ENCODE measurements around the gene HEXA. TPM values are rescaled to one million over a fixed set of nuclear protein-coding genes. Genes with fewer than 3 reads are reported as not detected.

Gene HEXA
- total RNA-seq, 1 experiment from 2014 or later = 49.7 TPM

DNA sequence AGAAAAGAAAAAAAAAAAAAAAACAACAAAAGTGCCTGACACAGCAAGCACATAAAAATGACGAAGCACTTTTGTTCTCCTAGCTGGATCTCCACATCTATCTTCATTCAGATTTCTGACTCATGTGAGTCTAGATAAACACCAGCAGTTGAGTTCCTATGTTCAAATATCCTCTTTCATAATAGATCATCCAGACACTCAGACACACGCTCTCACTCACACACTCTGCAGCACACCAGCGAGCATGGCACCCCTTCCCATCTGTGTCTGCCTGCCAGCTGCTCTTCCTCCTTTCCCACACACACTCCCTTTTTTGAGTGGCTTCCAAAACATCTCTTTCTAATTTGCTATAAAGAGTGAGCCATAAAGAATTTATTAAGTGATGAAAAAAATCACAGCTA is 36.0 kb downstream of the HEXA start:
- Mint-ChIP-seq H3K36me3 (no peaks in the 10 kb centered on the region), H3K4me1 (peaks cover 10% of the 10 kb centered on the region), H3K27me3 (ENCODE audit: low read depth) (no peaks in the 10 kb centered on the region), H3K4me3 (no peak overlapping the region), H3K27ac (no peak overlapping the region), H3K9me3 (no peaks in the 10 kb centered on the region)
- no peak for ATAC-seq
- TF ChIP-seq ZNF317 (CRISPR knock-in tag; IDR thresholded peaks at IDR 0.05; ENCODE audit: borderline replicate concordance, low read depth) (no peak), RELA (CRISPR knock-in tag; IDR thresholded peaks at IDR 0.05; ENCODE audit: borderline replicate concordance) (no peak), ZBTB21 (CRISPR knock-in tag; IDR thresholded peaks at IDR 0.05; ENCODE audit: borderline replicate concordance) (no peak), NFYB (CRISPR knock-in tag; conservative IDR thresholded peaks at IDR 0.05; ENCODE audit: low read depth) (no peak), OVOL2 (CRISPR knock-in tag; IDR thresholded peaks at IDR 0.05; ENCODE audit: borderline replicate concordance) (no peak), CREM (CRISPR knock-in tag; IDR thresholded peaks at IDR 0.05) (no peak), KAT7 (CRISPR knock-in tag; IDR thresholded peaks at IDR 0.05; ENCODE audit: borderline replicate concordance) (no peak), NFATC4 (CRISPR knock-in tag; IDR thresholded peaks at IDR 0.05) (no peak), ZNF121 (CRISPR knock-in tag; IDR thresholded peaks at IDR 0.05) (no peak), FOXJ3 (CRISPR knock-in tag; IDR thresholded peaks at IDR 0.05; ENCODE audit: borderline replicate concordance) (no peak), IRF2 (CRISPR knock-in tag; IDR thresholded peaks at IDR 0.05; ENCODE audit: borderline replicate concordance, low read depth) (no peak), MXD4 (CRISPR knock-in tag; IDR thresholded peaks at IDR 0.05; ENCODE audit: borderline replicate concordance) (no peak), ELF4 (CRISPR knock-in tag; IDR thresholded peaks at IDR 0.05; ENCODE audit: low read depth) (no peak)
- TF ChIP-seq, protein P1, sequence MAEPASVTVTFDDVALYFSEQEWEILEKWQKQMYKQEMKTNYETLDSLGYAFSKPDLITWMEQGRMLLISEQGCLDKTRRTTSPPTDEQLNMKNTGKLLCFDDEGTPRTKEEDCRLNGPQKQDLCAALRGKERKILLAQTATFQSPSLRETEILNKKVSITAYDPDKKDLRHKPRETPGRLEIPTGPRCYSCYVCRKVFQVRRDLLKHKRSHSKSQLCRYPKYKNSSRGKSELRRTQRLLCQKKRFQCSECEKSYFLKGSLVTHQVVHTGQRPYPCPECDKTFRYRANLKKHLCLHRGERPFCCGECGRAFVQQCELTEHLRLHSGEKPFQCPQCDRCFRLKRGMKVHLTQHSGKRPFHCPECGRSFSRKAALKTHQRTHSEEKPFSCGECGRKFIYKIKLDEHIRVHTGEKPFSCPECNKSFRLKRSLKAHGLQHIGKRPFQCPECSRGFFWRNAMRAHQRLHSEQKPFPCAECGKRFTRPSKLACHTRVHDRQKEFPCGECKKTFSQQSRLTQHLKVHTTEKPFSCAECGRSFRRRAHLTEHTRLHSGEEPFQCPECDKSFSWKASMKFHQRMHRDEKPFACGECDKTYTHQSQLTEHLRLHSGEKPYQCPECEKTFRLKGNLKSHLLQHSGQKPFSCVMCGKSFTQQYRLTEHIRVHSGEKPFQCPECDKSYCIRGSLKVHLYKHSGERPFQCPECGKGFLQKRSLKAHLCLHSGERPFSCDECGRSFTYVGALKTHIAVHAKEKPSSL (CRISPR knock-in tag; conservative IDR thresholded peaks at IDR 0.05) = no peak
- TF ChIP-seq, protein P2, sequence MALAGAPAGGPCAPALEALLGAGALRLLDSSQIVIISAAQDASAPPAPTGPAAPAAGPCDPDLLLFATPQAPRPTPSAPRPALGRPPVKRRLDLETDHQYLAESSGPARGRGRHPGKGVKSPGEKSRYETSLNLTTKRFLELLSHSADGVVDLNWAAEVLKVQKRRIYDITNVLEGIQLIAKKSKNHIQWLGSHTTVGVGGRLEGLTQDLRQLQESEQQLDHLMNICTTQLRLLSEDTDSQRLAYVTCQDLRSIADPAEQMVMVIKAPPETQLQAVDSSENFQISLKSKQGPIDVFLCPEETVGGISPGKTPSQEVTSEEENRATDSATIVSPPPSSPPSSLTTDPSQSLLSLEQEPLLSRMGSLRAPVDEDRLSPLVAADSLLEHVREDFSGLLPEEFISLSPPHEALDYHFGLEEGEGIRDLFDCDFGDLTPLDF (CRISPR knock-in tag; IDR thresholded peaks at IDR 0.05) = no peak
- TF ChIP-seq, protein P3, sequence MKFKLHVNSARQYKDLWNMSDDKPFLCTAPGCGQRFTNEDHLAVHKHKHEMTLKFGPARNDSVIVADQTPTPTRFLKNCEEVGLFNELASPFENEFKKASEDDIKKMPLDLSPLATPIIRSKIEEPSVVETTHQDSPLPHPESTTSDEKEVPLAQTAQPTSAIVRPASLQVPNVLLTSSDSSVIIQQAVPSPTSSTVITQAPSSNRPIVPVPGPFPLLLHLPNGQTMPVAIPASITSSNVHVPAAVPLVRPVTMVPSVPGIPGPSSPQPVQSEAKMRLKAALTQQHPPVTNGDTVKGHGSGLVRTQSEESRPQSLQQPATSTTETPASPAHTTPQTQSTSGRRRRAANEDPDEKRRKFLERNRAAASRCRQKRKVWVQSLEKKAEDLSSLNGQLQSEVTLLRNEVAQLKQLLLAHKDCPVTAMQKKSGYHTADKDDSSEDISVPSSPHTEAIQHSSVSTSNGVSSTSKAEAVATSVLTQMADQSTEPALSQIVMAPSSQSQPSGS (CRISPR knock-in tag; IDR thresholded peaks at IDR 0.05; ENCODE audit: borderline replicate concordance, low read depth) = no peak
- TF ChIP-seq, protein P4, sequence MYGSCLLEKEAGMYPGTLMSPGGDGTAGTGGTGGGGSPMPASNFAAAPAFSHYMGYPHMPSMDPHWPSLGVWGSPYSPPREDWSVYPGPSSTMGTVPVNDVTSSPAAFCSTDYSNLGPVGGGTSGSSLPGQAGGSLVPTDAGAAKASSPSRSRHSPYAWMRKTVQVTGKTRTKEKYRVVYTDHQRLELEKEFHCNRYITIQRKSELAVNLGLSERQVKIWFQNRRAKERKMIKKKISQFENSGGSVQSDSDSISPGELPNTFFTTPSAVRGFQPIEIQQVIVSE (CRISPR knock-in tag; IDR thresholded peaks at IDR 0.05; ENCODE audit: borderline replicate concordance) = no peak
- TF ChIP-seq, protein P5, sequence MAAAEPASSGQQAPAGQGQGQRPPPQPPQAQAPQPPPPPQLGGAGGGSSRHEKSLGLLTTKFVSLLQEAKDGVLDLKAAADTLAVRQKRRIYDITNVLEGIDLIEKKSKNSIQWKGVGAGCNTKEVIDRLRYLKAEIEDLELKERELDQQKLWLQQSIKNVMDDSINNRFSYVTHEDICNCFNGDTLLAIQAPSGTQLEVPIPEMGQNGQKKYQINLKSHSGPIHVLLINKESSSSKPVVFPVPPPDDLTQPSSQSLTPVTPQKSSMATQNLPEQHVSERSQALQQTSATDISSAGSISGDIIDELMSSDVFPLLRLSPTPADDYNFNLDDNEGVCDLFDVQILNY (CRISPR knock-in tag; IDR thresholded peaks at IDR 0.05) = no peak
- DNase-seq (ENCODE audit: low spot score) = no peak
- ChIA-PET CTCF (interaction anchor here (1.1 kb wide), 1 partner anchor 9 kb away, joined by 3 read pairs; no protein-coding TSS in a partner anchor), POLR2A (no interaction called here)

DNA sequence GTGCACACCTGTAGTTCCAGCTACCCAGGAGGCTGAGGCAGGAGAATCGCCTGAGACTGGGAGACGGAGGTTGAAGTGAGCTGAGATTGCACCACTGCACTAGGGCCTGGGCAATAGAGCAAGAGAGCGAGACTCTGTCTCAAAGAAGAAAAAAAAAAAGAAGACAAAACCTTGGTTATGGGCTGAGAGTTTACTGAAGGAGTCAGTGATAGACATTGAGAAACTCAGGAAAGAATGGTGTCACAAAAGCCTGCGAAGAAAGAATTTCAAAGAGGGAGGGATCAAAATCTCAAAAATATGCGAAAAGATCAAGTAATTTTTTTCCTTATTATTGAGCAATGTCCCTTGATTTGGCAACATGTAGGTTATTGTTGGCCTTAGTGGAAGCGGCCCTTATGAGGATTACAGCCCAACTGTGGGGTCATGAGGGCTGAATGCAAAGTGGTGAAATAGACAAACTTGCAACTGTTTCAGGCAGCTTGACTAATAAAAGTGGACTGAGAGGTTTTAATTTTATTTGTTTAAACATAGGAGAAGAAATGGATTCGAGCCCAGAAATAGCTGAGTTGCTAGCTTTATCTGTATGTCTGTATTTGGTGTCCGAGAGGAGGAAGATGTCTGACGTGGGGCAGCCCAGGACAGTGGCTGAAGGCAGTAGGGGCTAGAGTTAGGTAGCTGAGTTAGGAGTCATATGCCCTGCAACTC is 37.0 kb downstream of the HEXA start:
- H3K36me3 Mint-ChIP-seq = no peaks in the 10 kb centered on the region
- H3K9me3 Mint-ChIP-seq = no peaks in the 10 kb centered on the region
- no peaks in the 10 kb centered on the region for H3K27me3 Mint-ChIP-seq (ENCODE audit: low read depth)
- no peak overlapping the region for H3K4me3 Mint-ChIP-seq
- CTCF ChIA-PET = interaction anchor here (1.0 to 1.1 kb wide), 2 partner anchors 8 to 261 kb away, joined by 3 to 4 read pairs; no protein-coding TSS in a partner anchor
- POLR2A ChIA-PET = no interaction called here
- DNase-seq (ENCODE audit: low spot score) (no peak), ATAC-seq (no peak)
- H3K4me1 Mint-ChIP-seq = peaks cover 10% of the 10 kb centered on the region
- H3K27ac Mint-ChIP-seq = no peak overlapping the region
- TF ChIP-seq, protein P1 (CRISPR knock-in tag; conservative IDR thresholded peaks at IDR 0.05) = no peak
- TF ChIP-seq, protein P6, sequence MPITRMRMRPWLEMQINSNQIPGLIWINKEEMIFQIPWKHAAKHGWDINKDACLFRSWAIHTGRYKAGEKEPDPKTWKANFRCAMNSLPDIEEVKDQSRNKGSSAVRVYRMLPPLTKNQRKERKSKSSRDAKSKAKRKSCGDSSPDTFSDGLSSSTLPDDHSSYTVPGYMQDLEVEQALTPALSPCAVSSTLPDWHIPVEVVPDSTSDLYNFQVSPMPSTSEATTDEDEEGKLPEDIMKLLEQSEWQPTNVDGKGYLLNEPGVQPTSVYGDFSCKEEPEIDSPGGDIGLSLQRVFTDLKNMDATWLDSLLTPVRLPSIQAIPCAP (CRISPR knock-in tag; IDR thresholded peaks at IDR 0.05) = no peak
- TF ChIP-seq, protein P7, sequence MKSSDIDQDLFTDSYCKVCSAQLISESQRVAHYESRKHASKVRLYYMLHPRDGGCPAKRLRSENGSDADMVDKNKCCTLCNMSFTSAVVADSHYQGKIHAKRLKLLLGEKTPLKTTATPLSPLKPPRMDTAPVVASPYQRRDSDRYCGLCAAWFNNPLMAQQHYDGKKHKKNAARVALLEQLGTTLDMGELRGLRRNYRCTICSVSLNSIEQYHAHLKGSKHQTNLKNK (CRISPR knock-in tag; IDR thresholded peaks at IDR 0.05) = no peak
- TF ChIP-seq RELA (CRISPR knock-in tag; IDR thresholded peaks at IDR 0.05; ENCODE audit: borderline replicate concordance) (no peak), CREB1 (CRISPR knock-in tag; IDR thresholded peaks at IDR 0.05) (no peak), HMGA2 (CRISPR knock-in tag; IDR thresholded peaks at IDR 0.05) (no peak), GABPB1 (CRISPR knock-in tag; IDR thresholded peaks at IDR 0.05) (no peak)
- TF ChIP-seq, protein P8, sequence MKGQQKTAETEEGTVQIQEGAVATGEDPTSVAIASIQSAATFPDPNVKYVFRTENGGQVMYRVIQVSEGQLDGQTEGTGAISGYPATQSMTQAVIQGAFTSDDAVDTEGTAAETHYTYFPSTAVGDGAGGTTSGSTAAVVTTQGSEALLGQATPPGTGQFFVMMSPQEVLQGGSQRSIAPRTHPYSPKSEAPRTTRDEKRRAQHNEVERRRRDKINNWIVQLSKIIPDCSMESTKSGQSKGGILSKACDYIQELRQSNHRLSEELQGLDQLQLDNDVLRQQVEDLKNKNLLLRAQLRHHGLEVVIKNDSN (CRISPR knock-in tag; IDR thresholded peaks at IDR 0.05) = no peak

Measured in WTC11 (cell line).